ENCODE data around the gene CXCR5.

Gene CXCR5

DNA sequence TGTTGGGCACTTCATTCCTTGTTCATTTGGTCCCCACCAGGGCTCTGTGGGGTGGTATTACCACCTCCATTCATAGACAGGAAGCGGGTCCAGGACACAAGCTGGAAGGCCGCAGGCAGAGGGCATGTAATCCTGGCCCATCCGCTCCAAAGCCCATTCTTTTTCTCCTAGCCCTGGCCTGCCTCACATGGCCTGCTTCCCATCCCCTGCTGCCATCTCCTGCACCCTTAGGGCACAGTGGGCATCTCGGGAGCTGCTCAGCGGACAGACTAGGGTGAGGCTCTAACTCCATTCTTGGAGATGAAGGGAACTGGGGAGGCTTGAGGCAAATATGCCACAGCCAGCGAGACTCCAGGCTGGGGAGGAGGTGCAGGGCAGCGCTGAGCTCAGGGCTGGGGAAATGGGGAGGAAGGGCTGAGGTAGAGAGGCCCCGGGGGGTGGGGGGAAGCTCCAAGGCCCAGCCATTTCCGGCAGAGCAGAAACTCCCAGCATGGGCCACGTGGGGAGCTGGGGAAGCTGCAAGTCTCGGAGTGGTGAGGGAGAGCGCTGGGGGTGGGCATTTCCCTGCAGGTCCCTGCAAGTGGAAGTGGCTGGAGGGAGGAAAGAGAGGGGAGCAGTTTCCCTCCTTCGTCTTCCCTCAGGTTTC, 56.4 kb downstream of the CXCR5 start:
- H3K4me3 ChIP-seq (ENCODE audit: low read depth, low read length), result no peak overlapping the region
- TF ChIP-seq, protein P1, sequence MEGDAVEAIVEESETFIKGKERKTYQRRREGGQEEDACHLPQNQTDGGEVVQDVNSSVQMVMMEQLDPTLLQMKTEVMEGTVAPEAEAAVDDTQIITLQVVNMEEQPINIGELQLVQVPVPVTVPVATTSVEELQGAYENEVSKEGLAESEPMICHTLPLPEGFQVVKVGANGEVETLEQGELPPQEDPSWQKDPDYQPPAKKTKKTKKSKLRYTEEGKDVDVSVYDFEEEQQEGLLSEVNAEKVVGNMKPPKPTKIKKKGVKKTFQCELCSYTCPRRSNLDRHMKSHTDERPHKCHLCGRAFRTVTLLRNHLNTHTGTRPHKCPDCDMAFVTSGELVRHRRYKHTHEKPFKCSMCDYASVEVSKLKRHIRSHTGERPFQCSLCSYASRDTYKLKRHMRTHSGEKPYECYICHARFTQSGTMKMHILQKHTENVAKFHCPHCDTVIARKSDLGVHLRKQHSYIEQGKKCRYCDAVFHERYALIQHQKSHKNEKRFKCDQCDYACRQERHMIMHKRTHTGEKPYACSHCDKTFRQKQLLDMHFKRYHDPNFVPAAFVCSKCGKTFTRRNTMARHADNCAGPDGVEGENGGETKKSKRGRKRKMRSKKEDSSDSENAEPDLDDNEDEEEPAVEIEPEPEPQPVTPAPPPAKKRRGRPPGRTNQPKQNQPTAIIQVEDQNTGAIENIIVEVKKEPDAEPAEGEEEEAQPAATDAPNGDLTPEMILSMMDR (IDR thresholded peaks at IDR 0.05; ENCODE audit: insufficient read depth, low read length, missing control alignments), result no peak
- ChIA-PET POLR2A (interaction anchor here (0.6 to 1.4 kb wide), 2 partner anchors 14 to 148 kb away, joined by 3 to 4 read pairs; partner anchors contain the start of gene BCL9L), CTCF (interaction anchor here (1.1 to 4.6 kb wide), 6 partner anchors 10 to 250 kb away, joined by 3 to 34 read pairs (median 10); partner anchors contain the start of genes BCL9L and UPK2)
- no peak for DNase-seq (ENCODE audit: low read depth, low spot score)

DNA sequence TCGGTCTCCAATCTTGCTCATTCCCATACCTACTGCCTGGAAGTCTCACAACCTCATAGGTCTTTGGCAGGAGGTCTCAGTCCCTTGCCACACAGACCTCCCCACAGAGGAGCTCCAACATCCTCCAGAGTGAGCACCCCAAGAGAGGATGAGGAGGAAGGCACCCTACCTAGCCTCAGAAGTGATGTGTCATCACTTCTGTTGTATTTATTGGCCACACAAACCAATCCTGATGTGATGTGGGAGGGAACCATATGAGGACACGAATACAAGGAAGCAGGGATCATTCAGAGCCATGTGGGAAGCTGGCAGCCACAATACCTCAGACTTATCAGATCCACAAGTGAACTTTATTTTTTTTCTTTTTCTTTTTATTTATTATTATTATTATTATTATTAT, 63.4 kb downstream of the CXCR5 start:
- DNase-seq (ENCODE audit: low read depth, low spot score), result no peak
- POLR2A ChIA-PET, result no interaction called here
- CTCF ChIA-PET, result interaction anchor here (0.9 to 7.6 kb wide), 6 partner anchors 10 to 287 kb away, joined by 3 to 43 read pairs (median 8); partner anchors contain the start of genes BCL9L and UPK2
- H3K4me3 ChIP-seq (ENCODE audit: low read depth, low read length), result no peak overlapping the region
- TF ChIP-seq, protein P1 (IDR thresholded peaks at IDR 0.05; ENCODE audit: insufficient read depth, low read length, missing control alignments), result no peak
